22Rv1 (cell line): Measurements from ENCODE around the gene MYH10.

ENCODE experiments used
- H3K27ac ChIP-seq: fragments of 450-650 bp; 2 replicates; pipeline ENCODE4 v1.5.1; 2017
- CTCF ChIP-seq: fragments of 450-650 bp; IDR thresholded peaks from 2 replicates; pipeline ENCODE4 v1.5.1; 2017; ENCODE audit warnings: mild to moderate bottlenecking
- ZFX ChIP-seq: fragments of 450-650 bp; IDR thresholded peaks from 2 replicates; pipeline ENCODE4 v1.6.1; 2017; ENCODE audit warnings: antibody characterized with exemption, borderline replicate concordance

MYH10 gene

DNA sequence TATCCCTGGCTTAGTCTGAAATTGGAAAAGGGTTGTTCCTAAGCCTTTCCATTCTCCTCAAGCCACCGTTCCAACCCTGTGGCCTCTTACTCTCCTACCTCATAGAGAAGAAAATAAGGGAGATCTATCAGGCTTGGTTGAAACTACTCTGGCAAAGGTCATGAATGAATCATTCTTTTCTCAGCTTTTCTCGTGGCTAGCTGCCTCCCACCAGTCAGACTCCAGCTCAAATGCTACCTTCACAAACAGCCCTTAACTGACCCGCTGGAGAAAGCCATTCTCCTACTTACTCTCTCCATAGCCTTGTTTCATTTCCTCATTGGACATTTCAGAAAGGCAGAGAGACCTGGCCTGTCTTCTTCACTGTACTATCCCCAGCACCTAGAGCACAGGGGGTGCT lies 8.9 kb downstream of the MYH10 start:
- TF ChIP-seq CTCF: no peak
- TF ChIP-seq ZFX: no peak
- no peak overlapping the region for H3K27ac ChIP-seq

- no peak overlapping the region for H3K27ac ChIP-seq
- TF ChIP-seq CTCF: no peak
- no peak for TF ChIP-seq ZFX
These were observed 11.2 kb downstream of the MYH10 start for GRCh38 chr17:8619294-8619693.

DNA sequence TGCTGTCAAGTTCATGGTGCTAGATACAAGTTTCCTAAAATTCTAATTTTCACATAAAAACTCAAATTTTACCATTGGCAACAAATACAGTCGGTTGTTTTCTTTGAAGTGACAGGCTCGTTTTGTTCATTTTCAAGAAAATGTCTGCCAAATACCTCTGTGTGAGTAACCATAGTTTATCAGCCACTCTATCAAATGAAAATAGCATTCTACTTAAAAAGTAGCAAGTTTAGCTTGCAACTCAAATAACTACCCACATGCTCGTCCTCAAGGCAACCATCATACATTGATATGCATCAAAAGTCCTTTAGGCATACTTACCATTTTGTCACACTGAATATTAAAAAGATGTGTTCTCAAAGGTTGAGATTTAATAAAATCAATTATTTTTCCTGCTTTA lies 11.7 kb downstream of the MYH10 start:
- H3K27ac ChIP-seq: no peak overlapping the region
- TF ChIP-seq ZFX (no peak), CTCF (no peak)

DNA sequence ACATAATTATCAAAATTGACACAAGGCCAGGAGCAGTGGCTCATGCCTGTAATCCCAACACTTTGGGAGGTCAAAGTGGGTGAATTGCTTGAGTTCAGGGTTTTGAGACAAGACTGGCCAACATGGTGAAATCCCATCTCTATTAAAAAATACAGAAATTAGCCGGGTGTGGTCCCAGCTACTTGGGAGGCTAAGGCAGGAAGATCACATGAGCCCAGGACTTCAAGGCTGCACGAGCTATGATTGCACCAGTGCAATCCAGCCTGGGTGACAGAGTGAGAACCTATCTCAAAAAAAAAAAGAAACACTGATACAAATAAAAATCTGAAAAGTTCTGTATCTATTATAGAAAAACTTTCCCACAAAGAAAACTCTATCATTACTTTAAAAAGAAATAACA lies 15.5 kb downstream of the MYH10 start:
- H3K27ac ChIP-seq: no peak overlapping the region
- TF ChIP-seq CTCF: no peak
- no peak for TF ChIP-seq ZFX

- TF ChIP-seq ZFX (no peak), CTCF (no peak)
- H3K27ac ChIP-seq: no peak overlapping the region
These were observed 18.8 kb downstream of the MYH10 start for GRCh38 chr17:8611619-8612298.

- H3K27ac ChIP-seq: no peak overlapping the region
These were observed 19.4 kb downstream of the MYH10 start for GRCh38 chr17:8611137-8611536.

GRCh38 chr17:8610558-8610957 lies 20.0 kb downstream of the MYH10 start:
- no peak for TF ChIP-seq CTCF
- no peak for TF ChIP-seq ZFX
- no peak overlapping the region for H3K27ac ChIP-seq

More at GRCh38 chr17:8611137-8611536, 19.4 kb downstream of the MYH10 start:
- no peak for TF ChIP-seq ZFX
- no peak for TF ChIP-seq CTCF
